Osteoblast (primary cell): Measurements from ENCODE around the gene CBX2. TPM values are rescaled to one million over a fixed set of nuclear protein-coding genes. Genes with fewer than 3 reads are reported as not detected.

Experiments used
- DNase-seq: peaks from one replicate; pipeline ENCODE4 v3.0.0; 2011; ENCODE audit warnings: low spot score, mixed read lengths; ENCODE audit not compliant: insufficient read length; ENCODE audit errors: missing footprints
- H2AFZ ChIP-seq: 2 replicates; pipeline ENCODE4 v1.6.0; 2011; ENCODE audit warnings: mild to moderate bottlenecking, low read length
- H3K27ac ChIP-seq: 2 replicates; pipeline ENCODE4 v1.5.1; 2011; ENCODE audit warnings: mild to moderate bottlenecking, low read depth, low read length, moderate library complexity
- H3K27me3 ChIP-seq: 2 replicates; pipeline ENCODE4 v1.6.0; 2012; ENCODE audit warnings: mild to moderate bottlenecking, control low read depth, inconsistent platforms, low read length, moderate library complexity; ENCODE audit not compliant: insufficient read depth
- H3K36me3 ChIP-seq: 2 replicates; pipeline ENCODE4 v1.5.1; 2011; ENCODE audit warnings: mild to moderate bottlenecking, low read length, control low read depth, moderate library complexity; ENCODE audit not compliant: insufficient read depth
- H3K4me1 ChIP-seq: 2 replicates; pipeline ENCODE4 v1.5.1; 2011; ENCODE audit warnings: mild to moderate bottlenecking, low read length, control low read depth, moderate library complexity; ENCODE audit not compliant: insufficient read depth
- H3K4me2 ChIP-seq: 2 replicates; pipeline ENCODE4 v1.6.0; 2011; ENCODE audit warnings: mild to moderate bottlenecking, low read length; ENCODE audit not compliant: insufficient read depth
- H3K4me3 ChIP-seq: fragments of 200-600 bp; sonication (generic); 3 replicates; pipeline ENCODE4 v1.5.1; 2012; ENCODE audit warnings: mild to moderate bottlenecking, low read length, inconsistent platforms; ENCODE audit not compliant: insufficient read depth
- H3K79me2 ChIP-seq: 2 replicates; pipeline ENCODE4 v1.6.0; 2012; ENCODE audit warnings: mild to moderate bottlenecking, low read length, control low read depth, inconsistent platforms; ENCODE audit not compliant: insufficient read depth
- H3K9me3 ChIP-seq: 2 replicates; pipeline ENCODE4 v1.5.1; 2011; ENCODE audit warnings: low read depth, low read length, control low read depth
- H4K20me1 ChIP-seq: 2 replicates; pipeline ENCODE4 v1.6.0; 2012; ENCODE audit warnings: mild to moderate bottlenecking, low read length, control low read depth; ENCODE audit not compliant: insufficient read depth
- CTCF ChIP-seq: IDR thresholded peaks from 2 replicates; pipeline ENCODE4 v1.5.1; 2011; ENCODE audit warnings: mild to moderate bottlenecking, low read depth, low read length, moderate library complexity; ENCODE audit errors: extremely low read depth
- total RNA-seq: library from RNA; depleted of rRNA; stranded (reverse); fragments of >200 nt; gene quantifications from 2 replicates; pipeline ENCODE4 v1.2.3, GENCODE V29; 2012

CBX2 gene
- total RNA-seq, 1 donor = 1.1 TPM

DNA sequence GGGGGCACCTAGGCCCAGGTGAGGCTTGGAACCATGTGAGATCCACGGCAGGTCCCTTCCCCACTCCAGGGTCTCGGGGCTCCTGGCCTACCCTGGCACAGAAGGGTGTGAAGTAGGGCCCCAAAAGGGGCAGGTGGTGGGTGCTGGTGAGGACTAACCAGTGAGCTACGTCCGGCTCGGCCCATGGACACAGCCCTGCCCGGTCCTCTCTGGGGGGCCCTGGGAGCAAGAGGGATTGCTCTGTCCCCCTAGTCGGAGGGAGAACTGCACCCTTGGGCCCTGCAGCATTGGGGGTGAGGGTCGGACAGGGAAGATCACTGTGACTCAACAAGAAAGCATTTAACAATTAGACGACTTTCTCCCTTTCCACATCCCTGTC, 44.3 kb upstream of the CBX2 start:
- H3K36me3 ChIP-seq = no peaks in the 10 kb centered on the region
- no peak for TF ChIP-seq CTCF
- H3K27ac ChIP-seq = no peak overlapping the region
- peaks cover 3% of the 10 kb centered on the region for H3K4me1 ChIP-seq
- H2AFZ ChIP-seq = no peak overlapping the region
- H3K27me3 ChIP-seq = peaks cover 11% of the 10 kb centered on the region
- H3K9me3 ChIP-seq = no peaks in the 10 kb centered on the region
- H4K20me1 ChIP-seq = no peaks in the 10 kb centered on the region
- peak; percentile 49 for DNase-seq
- no peak overlapping the region for H3K4me2 ChIP-seq
- H3K4me3 ChIP-seq = no peak overlapping the region
- no peaks in the 10 kb centered on the region for H3K79me2 ChIP-seq

- Histone ChIP-seq H3K36me3 (no peaks in the 10 kb centered on the region), H3K27me3 (peaks cover 25% of the 10 kb centered on the region), H3K4me3 (no peak overlapping the region), H3K79me2 (no peaks in the 10 kb centered on the region), H2AFZ (no peak overlapping the region), H4K20me1 (no peaks in the 10 kb centered on the region), H3K4me2 (no peak overlapping the region), H3K4me1 (no peaks in the 10 kb centered on the region), H3K27ac (no peak overlapping the region), H3K9me3 (no peaks in the 10 kb centered on the region)
- no peak for TF ChIP-seq CTCF
- no peak for DNase-seq
Observed at GRCh38 chr17:79735096-79735495, 42.9 kb upstream of the CBX2 start.

GRCh38 chr17:79737046-79737921, 40.7 kb upstream of the CBX2 start:
- Histone ChIP-seq H3K36me3 (no peaks in the 10 kb centered on the region), H2AFZ (no peak overlapping the region), H3K4me1 (peaks cover 3% of the 10 kb centered on the region), H3K27ac (no peak overlapping the region), H3K79me2 (no peaks in the 10 kb centered on the region), H3K4me3 (no peak overlapping the region), H3K4me2 (no peak overlapping the region), H3K27me3 (peaks cover 40% of the 10 kb centered on the region), H3K9me3 (no peaks in the 10 kb centered on the region), H4K20me1 (no peaks in the 10 kb centered on the region)
- TF ChIP-seq CTCF = no peak
- peak; percentile 38 for DNase-seq

GRCh38 chr17:79737922-79738578, 39.9 kb upstream of the CBX2 start:
- no peaks in the 10 kb centered on the region for H3K36me3 ChIP-seq
- H3K9me3 ChIP-seq = no peaks in the 10 kb centered on the region
- H4K20me1 ChIP-seq = no peaks in the 10 kb centered on the region
- peak; percentile 70 for DNase-seq
- H3K27ac ChIP-seq = no peak overlapping the region
- no peak overlapping the region for H3K4me3 ChIP-seq
- no peak overlapping the region for H2AFZ ChIP-seq
- TF ChIP-seq CTCF = no peak
- peaks cover 3% of the 10 kb centered on the region for H3K4me1 ChIP-seq
- H3K79me2 ChIP-seq = no peaks in the 10 kb centered on the region
- no peak overlapping the region for H3K4me2 ChIP-seq
- H3K27me3 ChIP-seq = peaks cover 47% of the 10 kb centered on the region
